ENCODE measurements around the gene ISYNA1.

GRCh38 chr19:18421371-18421959 is 16.5 kb downstream of the ISYNA1 start:
- TF ChIP-seq CTCF (IDR thresholded peaks at IDR 0.05), result no peak
- no peak for TF ChIP-seq POLR2A (IDR thresholded peaks at IDR 0.05)
- TF ChIP-seq POLR2AphosphoS5 (IDR thresholded peaks at IDR 0.05), result no peak

Data from prostate gland (tissue), 2 donors.